ENCODE data around the gene TM7SF2. TPM values are rescaled to one million over a fixed set of nuclear protein-coding genes. Genes with fewer than 3 reads are reported as not detected.

TM7SF2 gene
- polyA plus RNA-seq, 3 donors, result 1.8 to 4.5 (median 1.8) TPM

DNA sequence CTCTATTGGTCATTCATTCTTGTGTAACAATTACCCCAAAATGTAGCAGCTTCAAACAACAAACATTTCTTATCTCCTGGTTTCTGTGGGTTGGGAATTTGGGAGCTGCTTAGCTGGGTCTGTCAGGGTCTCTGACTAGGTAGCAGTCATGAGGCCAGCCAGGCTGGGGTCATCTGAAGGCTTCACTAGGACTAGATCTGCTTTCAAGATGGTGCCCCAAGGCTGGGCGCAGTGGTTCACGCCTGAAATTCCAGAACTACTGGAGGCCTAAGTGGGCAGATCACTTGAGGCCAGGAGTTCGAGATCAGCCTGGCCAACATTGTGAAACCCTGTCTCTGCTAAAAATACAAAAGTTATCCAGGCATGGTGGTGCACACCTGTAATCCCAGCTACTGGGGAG, 45.3 kb downstream of the TM7SF2 start:
- H2AFZ ChIP-seq (ENCODE audit: insufficient read depth, low read depth, low read length, poor library complexity, severe bottlenecking), result peak overlapping the region; percentile 46
- H3K9ac ChIP-seq (ENCODE audit: insufficient read depth, low read length, poor library complexity, severe bottlenecking), result no peak overlapping the region

DNA sequence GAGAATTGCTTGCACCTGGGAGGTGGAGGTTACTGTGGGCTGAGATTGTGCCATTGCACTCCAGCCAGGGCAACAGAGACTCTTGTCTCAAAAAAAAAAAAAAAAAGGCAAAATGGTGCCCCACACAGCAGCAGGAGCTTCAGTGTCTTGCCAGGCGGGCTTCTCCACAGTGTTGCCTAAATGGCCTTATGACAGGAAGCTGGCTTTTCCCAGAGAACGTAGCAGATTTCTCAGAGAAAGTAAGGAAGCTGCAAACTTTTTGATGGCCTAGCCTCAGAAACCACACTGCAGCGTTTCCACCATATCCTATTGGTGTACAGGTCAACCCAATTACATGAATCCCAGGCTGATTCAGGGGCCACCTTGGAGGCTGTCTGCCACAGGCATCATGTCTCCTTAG, 45.7 kb downstream of the TM7SF2 start:
- Histone ChIP-seq H3K27me3 (ENCODE audit: control insufficient read depth in 2 of 2, insufficient read depth in 2 of 2, low read length in 2 of 2) (no peaks in the 10 kb centered on the region), H3K4me3 (replicated peaks in 1 of 3; ENCODE audit: low read depth in 2 of 3, low read length in 3 of 3) (no peak overlapping the region), H2AFZ (ENCODE audit: insufficient read depth, low read depth, low read length, poor library complexity, severe bottlenecking) (peak overlapping the region; percentile 46), H3K36me3 (replicated peaks in 1 of 2; ENCODE audit: control insufficient read depth in 1 of 2, insufficient read depth in 2 of 2, low read length in 2 of 2) (no peaks in the 10 kb centered on the region), H3K4me1 (ENCODE audit: control insufficient read depth in 1 of 2, insufficient read depth in 2 of 2, low read length in 2 of 2) (peaks cover 18 to 23% of the 10 kb centered on the region in 2 donors), H3K9me3 (replicated peaks in 1 of 2; ENCODE audit: control insufficient read depth in 1 of 2, insufficient read depth in 1 of 2, low read length in 2 of 2) (no peaks in the 10 kb centered on the region), H3K4me2 (replicated peaks; ENCODE audit: extremely low read depth, low read length, poor library complexity, severe bottlenecking) (no peak overlapping the region), H4K20me1 (ENCODE audit: insufficient read depth, low read length) (no peaks in the 10 kb centered on the region), H3K79me2 (ENCODE audit: insufficient read depth, low read length) (no peaks in the 10 kb centered on the region), H3K9ac (ENCODE audit: insufficient read depth, low read length, poor library complexity, severe bottlenecking) (no peak overlapping the region), H3K27ac (ENCODE audit: low read depth in 1 of 2, low read length in 2 of 2) (no peak overlapping the region)
- WGBS (ENCODE audit: insufficient coverage), result 28% methylated on average over 2 of the region's 3 CpGs
- peaks cover 24% of the 10 kb centered on the region for H3K4me1 Mint-ChIP-seq
- no peaks in the 10 kb centered on the region for H3K9me3 Mint-ChIP-seq
- H3K4me3 Mint-ChIP-seq, result no peak overlapping the region
- no peak overlapping the region for H3K27ac Mint-ChIP-seq
- no peaks in the 10 kb centered on the region for H3K36me3 Mint-ChIP-seq
- H3K27me3 Mint-ChIP-seq (ENCODE audit: low read depth in 3 of 3), result peaks cover 0 to 1% (median 0%) of the 10 kb centered on the region in 3 donors
- TF ChIP-seq, protein P1, sequence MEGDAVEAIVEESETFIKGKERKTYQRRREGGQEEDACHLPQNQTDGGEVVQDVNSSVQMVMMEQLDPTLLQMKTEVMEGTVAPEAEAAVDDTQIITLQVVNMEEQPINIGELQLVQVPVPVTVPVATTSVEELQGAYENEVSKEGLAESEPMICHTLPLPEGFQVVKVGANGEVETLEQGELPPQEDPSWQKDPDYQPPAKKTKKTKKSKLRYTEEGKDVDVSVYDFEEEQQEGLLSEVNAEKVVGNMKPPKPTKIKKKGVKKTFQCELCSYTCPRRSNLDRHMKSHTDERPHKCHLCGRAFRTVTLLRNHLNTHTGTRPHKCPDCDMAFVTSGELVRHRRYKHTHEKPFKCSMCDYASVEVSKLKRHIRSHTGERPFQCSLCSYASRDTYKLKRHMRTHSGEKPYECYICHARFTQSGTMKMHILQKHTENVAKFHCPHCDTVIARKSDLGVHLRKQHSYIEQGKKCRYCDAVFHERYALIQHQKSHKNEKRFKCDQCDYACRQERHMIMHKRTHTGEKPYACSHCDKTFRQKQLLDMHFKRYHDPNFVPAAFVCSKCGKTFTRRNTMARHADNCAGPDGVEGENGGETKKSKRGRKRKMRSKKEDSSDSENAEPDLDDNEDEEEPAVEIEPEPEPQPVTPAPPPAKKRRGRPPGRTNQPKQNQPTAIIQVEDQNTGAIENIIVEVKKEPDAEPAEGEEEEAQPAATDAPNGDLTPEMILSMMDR (IDR thresholded peaks at IDR 0.05), result no peak
- intact Hi-C loops (cut with micrococcal nuclease), result no loop called here
- DNase-seq, result no peak

More for the DNA sequence above, 45.3 kb downstream of the TM7SF2 start:
- H3K9me3 Mint-ChIP-seq, result no peaks in the 10 kb centered on the region
- no peak overlapping the region for H3K4me3 Mint-ChIP-seq
- peak overlapping the region in 5 of 7 donors; percentile 16 to 69 (median 22) for H3K27ac Mint-ChIP-seq
- TF ChIP-seq, protein P1 (IDR thresholded peaks at IDR 0.05), result no peak
- H3K27me3 Mint-ChIP-seq (ENCODE audit: low read depth in 3 of 3), result peaks cover 0 to 1% (median 0%) of the 10 kb centered on the region in 3 donors
- peaks cover 29% of the 10 kb centered on the region for H3K4me1 Mint-ChIP-seq
- Histone ChIP-seq H3K79me2 (ENCODE audit: insufficient read depth, low read length) (no peaks in the 10 kb centered on the region), H3K27ac (ENCODE audit: low read depth in 1 of 2, low read length in 2 of 2) (peak overlapping the region in 1 of 2 donors; percentile 2), H3K36me3 (replicated peaks in 1 of 2; ENCODE audit: control insufficient read depth in 1 of 2, insufficient read depth in 2 of 2, low read length in 2 of 2) (no peaks in the 10 kb centered on the region), H4K20me1 (ENCODE audit: insufficient read depth, low read length) (no peaks in the 10 kb centered on the region), H3K4me1 (ENCODE audit: control insufficient read depth in 1 of 2, insufficient read depth in 2 of 2, low read length in 2 of 2) (peaks cover 22 to 27% of the 10 kb centered on the region in 2 donors), H3K4me3 (replicated peaks in 1 of 3; ENCODE audit: low read depth in 2 of 3, low read length in 3 of 3) (no peak overlapping the region), H3K27me3 (ENCODE audit: control insufficient read depth in 2 of 2, insufficient read depth in 2 of 2, low read length in 2 of 2) (no peaks in the 10 kb centered on the region), H3K9me3 (replicated peaks in 1 of 2; ENCODE audit: control insufficient read depth in 1 of 2, insufficient read depth in 1 of 2, low read length in 2 of 2) (no peaks in the 10 kb centered on the region), H3K4me2 (replicated peaks; ENCODE audit: extremely low read depth, low read length, poor library complexity, severe bottlenecking) (no peak overlapping the region)
- WGBS (ENCODE audit: insufficient coverage), result 93% methylated on average over 3 of the region's 3 CpGs
- H3K36me3 Mint-ChIP-seq, result no peaks in the 10 kb centered on the region
- intact Hi-C loops (cut with micrococcal nuclease), result no loop called here
- no peak for DNase-seq
